Loucy (cell line): Measurements from ENCODE around the gene PMFBP1.

ENCODE experiments used
- EZH2phosphoT487 ChIP-seq: fragments of 200-600 bp; IDR thresholded peaks from 2 replicates; pipeline ENCODE4 v1.6.1; 2018; ENCODE audit warnings: antibody characterized with exemption, mild to moderate bottlenecking, moderate library complexity, borderline replicate concordance
- TF ChIP-seq, protein P1 (sequence below): fragments of 200-600 bp; sonication (generic); conservative IDR thresholded peaks from 2 replicates; pipeline ENCODE4 v1.5.1; 2014; ENCODE audit warnings: mild to moderate bottlenecking, antibody characterized with exemption, low read length

- TF ChIP-seq, protein P1, sequence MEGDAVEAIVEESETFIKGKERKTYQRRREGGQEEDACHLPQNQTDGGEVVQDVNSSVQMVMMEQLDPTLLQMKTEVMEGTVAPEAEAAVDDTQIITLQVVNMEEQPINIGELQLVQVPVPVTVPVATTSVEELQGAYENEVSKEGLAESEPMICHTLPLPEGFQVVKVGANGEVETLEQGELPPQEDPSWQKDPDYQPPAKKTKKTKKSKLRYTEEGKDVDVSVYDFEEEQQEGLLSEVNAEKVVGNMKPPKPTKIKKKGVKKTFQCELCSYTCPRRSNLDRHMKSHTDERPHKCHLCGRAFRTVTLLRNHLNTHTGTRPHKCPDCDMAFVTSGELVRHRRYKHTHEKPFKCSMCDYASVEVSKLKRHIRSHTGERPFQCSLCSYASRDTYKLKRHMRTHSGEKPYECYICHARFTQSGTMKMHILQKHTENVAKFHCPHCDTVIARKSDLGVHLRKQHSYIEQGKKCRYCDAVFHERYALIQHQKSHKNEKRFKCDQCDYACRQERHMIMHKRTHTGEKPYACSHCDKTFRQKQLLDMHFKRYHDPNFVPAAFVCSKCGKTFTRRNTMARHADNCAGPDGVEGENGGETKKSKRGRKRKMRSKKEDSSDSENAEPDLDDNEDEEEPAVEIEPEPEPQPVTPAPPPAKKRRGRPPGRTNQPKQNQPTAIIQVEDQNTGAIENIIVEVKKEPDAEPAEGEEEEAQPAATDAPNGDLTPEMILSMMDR = no peak
- no peak for TF ChIP-seq EZH2phosphoT487
Measured at GRCh38 chr16:72214821-72215220, 42.9 kb upstream of the PMFBP1 start.
